Neural progenitor cell (in vitro differentiated cells): ENCODE data around the gene FLT3. TPM values are rescaled to one million over a fixed set of nuclear protein-coding genes. Genes with fewer than 3 reads are reported as not detected.

Source experiments
- DNase-seq: peaks from one replicate; pipeline ENCODE4 v3.0.0-alpha.2; 2016; ENCODE audit warnings: low spot score
- H2AFZ ChIP-seq: fragments of 200-600 bp; sonication (generic); replicated peaks from 2 replicates; pipeline ENCODE4 v1.6.1; 2016; ENCODE audit warnings: antibody characterized with exemption
- H3F3A ChIP-seq: fragments of 200-600 bp; sonication (generic); 2 replicates; pipeline ENCODE4 v1.6.1; 2016; ENCODE audit warnings: antibody characterized with exemption, low read depth
- H3K27ac ChIP-seq: fragments of 200-600 bp; sonication (generic); 2 replicates; pipeline ENCODE4 v1.5.1; 2016; ENCODE audit warnings: mild to moderate bottlenecking
- H3K27me3 ChIP-seq: fragments of 200-600 bp; sonication (generic); 2 replicates; pipeline ENCODE4 v1.6.1; 2016; ENCODE audit warnings: mild to moderate bottlenecking, moderate library complexity
- H3K36me3 ChIP-seq: fragments of 200-600 bp; sonication (generic); 2 replicates; pipeline ENCODE4 v1.5.1; 2016
- H3K4me1 ChIP-seq: fragments of 200-600 bp; sonication (generic); 2 replicates; pipeline ENCODE4 v1.6.1; 2016; ENCODE audit warnings: mixed run types
- H3K4me2 ChIP-seq: fragments of 200-600 bp; sonication (generic); 2 replicates; pipeline ENCODE4 v1.6.1; 2016
- H3K4me3 ChIP-seq: fragments of 200-600 bp; sonication (generic); 2 replicates; pipeline ENCODE4 v1.5.1; 2016
- H3K79me2 ChIP-seq: fragments of 200-600 bp; sonication (generic); 2 replicates; pipeline ENCODE4 v1.6.1; 2016; ENCODE audit warnings: low read depth
- H3K9ac ChIP-seq: fragments of 200-600 bp; sonication (generic); 2 replicates; pipeline ENCODE4 v1.6.1; 2016
- H3K9me3 ChIP-seq: fragments of 200-600 bp; sonication (generic); 2 replicates; pipeline ENCODE4 v1.5.1; 2016; ENCODE audit warnings: low read depth
- H4K20me1 ChIP-seq: fragments of 200-600 bp; sonication (generic); 2 replicates; pipeline ENCODE4 v1.6.1; 2016; ENCODE audit warnings: low read depth
- H3K27ac Mint-ChIP-seq: 3 replicates; pipeline ENCODE4 v1.8.0; 2021; ENCODE audit warnings: mixed read lengths
- H3K27me3 Mint-ChIP-seq: 2 replicates; pipeline ENCODE4 v1.8.0; 2022; ENCODE audit warnings: low read depth, mild to moderate bottlenecking, inconsistent platforms, moderate library complexity, mixed read lengths; ENCODE audit not compliant: insufficient read depth
- H3K36me3 Mint-ChIP-seq: 3 replicates; pipeline ENCODE4 v1.8.0; 2021; ENCODE audit warnings: mixed read lengths
- H3K4me1 Mint-ChIP-seq: 3 replicates; pipeline ENCODE4 v1.8.0; 2021; ENCODE audit warnings: mixed read lengths
- H3K4me3 Mint-ChIP-seq: 3 replicates; pipeline ENCODE4 v1.8.0; 2021; ENCODE audit warnings: mild to moderate bottlenecking, moderate library complexity, mixed read lengths
- H3K9me3 Mint-ChIP-seq: 3 replicates; pipeline ENCODE4 v1.8.0; 2020; ENCODE audit warnings: mixed read lengths
- EZH2 ChIP-seq: fragments of 200-600 bp; sonication (generic); IDR thresholded peaks from 2 replicates; pipeline ENCODE4 v1.6.1; 2017; ENCODE audit warnings: antibody characterized with exemption, mild to moderate bottlenecking, moderate library complexity
- EZH2phosphoT487 ChIP-seq: fragments of 200-600 bp; sonication (generic); IDR thresholded peaks from 2 replicates; pipeline ENCODE4 v1.6.1; 2017; ENCODE audit warnings: antibody characterized with exemption
- total RNA-seq: library from RNA; depleted of rRNA; stranded (reverse); fragments of >200 nt; gene quantifications from 2 replicates; pipeline ENCODE4 v1.2.3, GENCODE V29; 2015; ENCODE audit warnings: low replicate concordance
- TF ChIP-seq, protein P1 (sequence below): fragments of 200-600 bp; sonication (generic); IDR thresholded peaks from 2 replicates; pipeline ENCODE4 v1.5.1; 2017; ENCODE audit warnings: antibody characterized with exemption, mild to moderate bottlenecking

FLT3 gene
- total RNA-seq, 1 donor from 2014 or later = 0.58 TPM

GRCh38 chr13:27980280-27980998, 119.9 kb downstream of the FLT3 start:
- no peak overlapping the region for H3K27ac Mint-ChIP-seq
- Histone ChIP-seq H3K4me2 (no peak overlapping the region), H3F3A (peaks cover 29% of the 10 kb centered on the region), H3K9me3 (no peaks in the 10 kb centered on the region), H3K4me3 (no peak overlapping the region), H3K79me2 (no peaks in the 10 kb centered on the region), H3K4me1 (no peaks in the 10 kb centered on the region), H3K36me3 (no peaks in the 10 kb centered on the region), H3K9ac (no peak overlapping the region), H3K27me3 (peaks cover 100% of the 10 kb centered on the region), H2AFZ (no peak overlapping the region), H4K20me1 (peaks cover 83% of the 10 kb centered on the region), H3K27ac (no peak overlapping the region)
- no peaks in the 10 kb centered on the region for H3K36me3 Mint-ChIP-seq
- no peaks in the 10 kb centered on the region for H3K9me3 Mint-ChIP-seq
- H3K27me3 Mint-ChIP-seq = peaks cover 76% of the 10 kb centered on the region
- peaks cover 2% of the 10 kb centered on the region for H3K4me1 Mint-ChIP-seq
- H3K4me3 Mint-ChIP-seq = no peak overlapping the region
- TF ChIP-seq, protein P1, sequence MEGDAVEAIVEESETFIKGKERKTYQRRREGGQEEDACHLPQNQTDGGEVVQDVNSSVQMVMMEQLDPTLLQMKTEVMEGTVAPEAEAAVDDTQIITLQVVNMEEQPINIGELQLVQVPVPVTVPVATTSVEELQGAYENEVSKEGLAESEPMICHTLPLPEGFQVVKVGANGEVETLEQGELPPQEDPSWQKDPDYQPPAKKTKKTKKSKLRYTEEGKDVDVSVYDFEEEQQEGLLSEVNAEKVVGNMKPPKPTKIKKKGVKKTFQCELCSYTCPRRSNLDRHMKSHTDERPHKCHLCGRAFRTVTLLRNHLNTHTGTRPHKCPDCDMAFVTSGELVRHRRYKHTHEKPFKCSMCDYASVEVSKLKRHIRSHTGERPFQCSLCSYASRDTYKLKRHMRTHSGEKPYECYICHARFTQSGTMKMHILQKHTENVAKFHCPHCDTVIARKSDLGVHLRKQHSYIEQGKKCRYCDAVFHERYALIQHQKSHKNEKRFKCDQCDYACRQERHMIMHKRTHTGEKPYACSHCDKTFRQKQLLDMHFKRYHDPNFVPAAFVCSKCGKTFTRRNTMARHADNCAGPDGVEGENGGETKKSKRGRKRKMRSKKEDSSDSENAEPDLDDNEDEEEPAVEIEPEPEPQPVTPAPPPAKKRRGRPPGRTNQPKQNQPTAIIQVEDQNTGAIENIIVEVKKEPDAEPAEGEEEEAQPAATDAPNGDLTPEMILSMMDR = no peak
- peak; percentile 95 for TF ChIP-seq EZH2phosphoT487
- TF ChIP-seq EZH2 = peak; percentile 95
- DNase-seq = peak; percentile 35

- no peaks in the 10 kb centered on the region for H3K9me3 ChIP-seq
- no peak overlapping the region for H3K4me3 ChIP-seq
- H3K36me3 ChIP-seq = no peaks in the 10 kb centered on the region
- no peaks in the 10 kb centered on the region for H3K79me2 ChIP-seq
- no peak overlapping the region for H3K4me2 ChIP-seq
- Mint-ChIP-seq H3K4me1 (peaks cover 2% of the 10 kb centered on the region), H3K4me3 (no peak overlapping the region), H3K9me3 (no peaks in the 10 kb centered on the region), H3K27ac (no peak overlapping the region), H3K27me3 (peaks cover 83% of the 10 kb centered on the region), H3K36me3 (no peaks in the 10 kb centered on the region)
- TF ChIP-seq EZH2 = no peak
- TF ChIP-seq, protein P1 = no peak
- TF ChIP-seq EZH2phosphoT487 = no peak
- no peaks in the 10 kb centered on the region for H3K4me1 ChIP-seq
- no peak overlapping the region for H3K27ac ChIP-seq
- peaks cover 29% of the 10 kb centered on the region for H3F3A ChIP-seq
- H2AFZ ChIP-seq = no peak overlapping the region
- H3K27me3 ChIP-seq = peaks cover 100% of the 10 kb centered on the region
- no peak overlapping the region for H3K9ac ChIP-seq
- H4K20me1 ChIP-seq = peaks cover 89% of the 10 kb centered on the region
- no peak for DNase-seq
These were observed 120.6 kb downstream of the FLT3 start for GRCh38 chr13:27979765-27980279.

GRCh38 chr13:27979001-27979643, 121.3 kb downstream of the FLT3 start:
- no peak overlapping the region for H3K4me3 Mint-ChIP-seq
- peak overlapping the region; percentile 53 for H3K4me2 ChIP-seq
- peaks cover 96% of the 10 kb centered on the region for H4K20me1 ChIP-seq

More at GRCh38 chr13:27979001-27979643, 121.3 kb downstream of the FLT3 start:
- Histone ChIP-seq H3K27me3 (peaks cover 100% of the 10 kb centered on the region), H3K4me3 (peak overlapping the region; percentile 26), H3K9ac (no peak overlapping the region), H3K36me3 (no peaks in the 10 kb centered on the region), H3K4me1 (no peaks in the 10 kb centered on the region), H3K9me3 (no peaks in the 10 kb centered on the region), H3K27ac (no peak overlapping the region), H3F3A (peaks cover 29% of the 10 kb centered on the region), H2AFZ (no peak overlapping the region), H3K79me2 (no peaks in the 10 kb centered on the region)
- H3K4me1 Mint-ChIP-seq = peaks cover 2% of the 10 kb centered on the region
- H3K27me3 Mint-ChIP-seq = peaks cover 88% of the 10 kb centered on the region
- TF ChIP-seq, protein P1 = no peak
- peak; percentile 36 for TF ChIP-seq EZH2
- peak; percentile 79 for TF ChIP-seq EZH2phosphoT487
- peaks cover 3% of the 10 kb centered on the region for H3K9me3 Mint-ChIP-seq
- peak; percentile 44 for DNase-seq
- no peak overlapping the region for H3K27ac Mint-ChIP-seq
- H3K36me3 Mint-ChIP-seq = no peaks in the 10 kb centered on the region
